ENCODE results near the gene SLC25A5.
A peak's percentile ranks its signal among the peaks of the same experiment; 100 is the strongest.
"Not testable (repeated sequence)": the region's sequence is repeated elsewhere in the genome, so short reads cannot be mapped to it uniquely, and the experiment has no call there.

The SLC25A5 gene

DNA sequence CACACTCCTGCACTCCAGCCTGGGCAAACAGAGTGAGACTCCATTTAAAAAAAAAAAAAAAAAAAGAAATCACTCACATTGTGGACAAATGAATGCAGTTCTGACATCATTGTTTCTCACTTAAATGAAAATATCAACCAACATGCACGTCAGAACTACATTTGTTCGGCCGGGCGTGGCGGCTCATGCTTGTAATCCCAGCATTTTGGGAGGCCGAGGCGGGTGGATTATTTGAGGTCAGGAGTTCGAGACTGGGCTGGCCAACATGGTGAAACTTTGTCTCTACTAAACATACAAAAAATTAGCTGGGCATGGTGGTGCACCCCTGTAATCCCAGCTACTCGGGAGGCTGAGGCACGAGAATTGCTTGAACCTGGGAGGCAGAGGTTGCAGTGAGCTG, 36.9 kb downstream of the SLC25A5 start:
- not testable (repeated sequence) for DNase-seq, H3K9me3 Mint-ChIP-seq, H3K4me3 Mint-ChIP-seq, H3K27ac Mint-ChIP-seq, H3K27me3 Mint-ChIP-seq, H3K36me3 Mint-ChIP-seq
- H3K4me1 Mint-ChIP-seq, result peaks cover 17% of the 10 kb centered on the region
- CTCF ChIA-PET, result interaction anchor here (1.1 to 1.4 kb wide), 2 partner anchors 11 to 23 kb away, joined by 5 to 6 read pairs; no protein-coding TSS in a partner anchor

- H3K27ac Mint-ChIP-seq, result no peak overlapping the region
- H3K9me3 Mint-ChIP-seq, result no peaks in the 10 kb centered on the region
- CTCF ChIA-PET, result interaction anchor here (0.6 to 1.4 kb wide), 3 partner anchors 10 to 282 kb away, joined by 3 to 6 read pairs (median 5); no protein-coding TSS in a partner anchor
- peaks cover 4% of the 10 kb centered on the region for H3K27me3 Mint-ChIP-seq
- DNase-seq, result no peak
- no peak overlapping the region for H3K4me3 Mint-ChIP-seq
- H3K36me3 Mint-ChIP-seq, result no peaks in the 10 kb centered on the region
- H3K4me1 Mint-ChIP-seq, result peaks cover 17% of the 10 kb centered on the region
Measured at GRCh38 chrX:119505945-119506344, 37.7 kb downstream of the SLC25A5 start.

DNA sequence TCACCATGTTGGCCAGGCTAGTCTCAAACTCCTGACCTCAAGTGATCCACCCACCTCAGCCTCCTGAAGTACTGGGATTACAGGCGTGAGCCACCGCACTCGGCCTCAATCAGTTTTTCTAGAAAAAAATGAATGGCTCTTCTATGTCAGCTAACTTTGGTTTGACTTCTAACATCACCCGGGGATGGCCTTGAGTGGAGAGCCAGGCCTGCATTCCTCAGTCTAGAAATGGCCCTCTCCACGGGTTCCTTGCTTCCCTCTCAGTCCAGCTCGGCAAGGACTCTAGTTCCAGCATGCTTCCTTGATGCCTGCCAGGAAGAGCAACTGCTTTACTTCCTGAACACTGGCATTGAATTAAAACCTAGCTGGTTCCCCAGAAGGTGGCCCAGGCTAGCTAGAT, 39.0 kb downstream of the SLC25A5 start:
- peaks cover 4% of the 10 kb centered on the region for H3K27me3 Mint-ChIP-seq
- H3K9me3 Mint-ChIP-seq, result no peaks in the 10 kb centered on the region
- H3K4me1 Mint-ChIP-seq, result peaks cover 10% of the 10 kb centered on the region
- no peaks in the 10 kb centered on the region for H3K36me3 Mint-ChIP-seq
- no peak overlapping the region for H3K27ac Mint-ChIP-seq
- no peak overlapping the region for H3K4me3 Mint-ChIP-seq
- DNase-seq, result no peak
- CTCF ChIA-PET, result interaction anchor here (1.4 kb wide), 1 partner anchor 9 kb away, joined by 3 read pairs; no protein-coding TSS in a partner anchor

- H3K27ac Mint-ChIP-seq, result no peak overlapping the region
- no peak overlapping the region for H3K4me3 Mint-ChIP-seq
Measured at GRCh38 chrX:119512146-119512800, 44.0 kb downstream of the SLC25A5 start.

DNA sequence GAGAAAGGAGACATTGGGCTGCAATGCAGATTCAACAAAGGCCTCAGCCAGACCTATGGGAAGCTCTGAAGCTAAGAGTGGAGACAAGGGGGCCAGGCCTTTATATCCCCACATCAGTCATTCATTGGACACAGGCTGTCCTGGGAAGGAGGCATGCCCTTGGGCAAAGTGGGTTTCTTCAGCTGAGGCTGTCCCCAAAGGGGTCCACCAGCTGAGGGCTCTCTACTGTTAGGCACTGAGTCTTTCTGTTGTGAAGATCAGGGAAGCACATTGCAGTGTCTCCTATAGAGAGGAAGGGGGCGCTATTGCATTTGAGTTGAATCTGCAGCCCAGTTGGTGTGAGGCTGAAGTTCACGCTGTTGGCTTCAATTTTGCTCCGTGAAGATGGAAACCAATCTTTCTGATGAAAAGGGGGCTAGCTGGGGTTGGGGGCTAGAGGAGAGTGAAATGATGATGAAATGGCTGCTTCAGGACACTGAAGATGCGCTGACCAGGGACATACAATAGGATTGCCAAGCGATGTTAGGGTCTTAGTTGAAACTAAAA, 48.0 kb downstream of the SLC25A5 start:
- peaks cover 4% of the 10 kb centered on the region for H3K4me1 Mint-ChIP-seq
- peak; percentile 45 for DNase-seq
- H3K36me3 Mint-ChIP-seq, result no peaks in the 10 kb centered on the region
- CTCF ChIA-PET, result interaction anchor here (0.7 to 2.3 kb wide), 16 partner anchors 9 to 371 kb away, joined by 3 to 26 read pairs (median 3); partner anchors contain the start of gene UBE2A
- no peak overlapping the region for H3K27ac Mint-ChIP-seq
- no peaks in the 10 kb centered on the region for H3K9me3 Mint-ChIP-seq
- no peaks in the 10 kb centered on the region for H3K27me3 Mint-ChIP-seq
- H3K4me3 Mint-ChIP-seq, result no peak overlapping the region

More at GRCh38 chrX:119512146-119512800, 44.0 kb downstream of the SLC25A5 start:
- Mint-ChIP-seq H3K36me3 (no peaks in the 10 kb centered on the region), H3K4me1 (peaks cover 4% of the 10 kb centered on the region), H3K27me3 (peaks cover 2% of the 10 kb centered on the region), H3K9me3 (no peaks in the 10 kb centered on the region)
- CTCF ChIA-PET, result interaction anchor here (0.6 to 3.6 kb wide), 6 partner anchors 15 to 223 kb away, joined by 3 to 25 read pairs (median 4); no protein-coding TSS in a partner anchor
- peak; percentile 43 for DNase-seq

GRCh38 chrX:119518371-119518770, 50.1 kb downstream of the SLC25A5 start:
- Mint-ChIP-seq H3K9me3 (no peaks in the 10 kb centered on the region), H3K36me3 (no peaks in the 10 kb centered on the region), H3K27ac (no peak overlapping the region), H3K27me3 (no peaks in the 10 kb centered on the region), H3K4me3 (no peak overlapping the region), H3K4me1 (peaks cover 4% of the 10 kb centered on the region)
- CTCF ChIA-PET, result interaction anchor here (0.9 kb wide), 1 partner anchor 261 kb away, joined by 4 read pairs; no protein-coding TSS in a partner anchor
- no peak for DNase-seq

All from activated naive CD4-positive, alpha-beta T cell treated with anti-CD3 and anti-CD28 coated beads, Interleukin-2, amount 10 ng/mL, durations not matched to agents 7 days and 5 days (primary cell).